HepG2 (cell line): ENCODE results near the gene ABHD3. TPM values are rescaled to one million over a fixed set of nuclear protein-coding genes. Genes with fewer than 3 reads are reported as not detected.
A peak's percentile ranks its signal among the peaks of the same experiment; 100 is the strongest.

Experiments used
- AGO1 ChIP-seq: fragments of 200-400 bp; formaldehyde crosslinking; IDR thresholded peaks from 2 replicates; pipeline ENCODE4 v1.6.1; 2017; ENCODE audit warnings: mild to moderate bottlenecking, low read depth, low read length, moderate library complexity; ENCODE audit not compliant: poor library complexity, severe bottlenecking
- AGO2 ChIP-seq: fragments of 200-400 bp; formaldehyde crosslinking; optimal IDR thresholded peaks from 2 replicates; pipeline ENCODE3; 2017; ENCODE audit warnings: mild to moderate bottlenecking, low read depth, low read length, moderate library complexity
- BCL6 ChIP-seq: IDR thresholded peaks from 2 replicates; pipeline ENCODE4 v1.6.1; 2016; ENCODE audit warnings: missing genetic modification reagents, missing compliant biosample characterization
- CBX2 ChIP-seq, 2 experiments: fragments of 200-600 bp in 1 of 2; sonication (generic); formaldehyde crosslinking in 1 of 2; IDR thresholded peaks; 2 replicates each; pipeline versions ENCODE4 v1.7.0 to v1.8.1; 2018 to 2022; ENCODE audit warnings: low read depth in 2 of 2, low read length in 1 of 2, mild to moderate bottlenecking in 1 of 2, missing genetic modification reagents in 1 of 2
- CHCHD3 ChIP-seq: sonication (generic); formaldehyde crosslinking; IDR thresholded peaks from 2 replicates; pipeline ENCODE4 v1.8.0; 2022; ENCODE audit warnings: mild to moderate bottlenecking, missing genetic modification reagents, moderate library complexity
- EZH2 ChIP-seq: conservative IDR thresholded peaks from 2 replicates; pipeline ENCODE4 v1.6.1; 2012; ENCODE audit warnings: mild to moderate bottlenecking, low read depth, low read length, moderate library complexity
- FOXJ3 ChIP-seq: sonication (generic); formaldehyde crosslinking; IDR thresholded peaks from 2 replicates; pipeline ENCODE4 v1.4.0; 2020; ENCODE audit warnings: missing genetic modification reagents, mild to moderate bottlenecking, borderline replicate concordance
- MIXL1 ChIP-seq: IDR thresholded peaks from 2 replicates; pipeline ENCODE4 v1.6.1; 2016
- SIX1 ChIP-seq: sonication (generic); formaldehyde crosslinking; IDR thresholded peaks from 2 replicates; pipeline ENCODE4 v1.4.0; 2020; ENCODE audit warnings: missing genetic modification reagents, borderline replicate concordance
- TBX3 ChIP-seq: fragments of 450-650 bp; IDR thresholded peaks from 2 replicates; pipeline ENCODE4 v1.6.1; 2017; ENCODE audit warnings: antibody characterized with exemption, mild to moderate bottlenecking, inconsistent platforms, borderline replicate concordance
- ZFP90 ChIP-seq: sonication (generic); formaldehyde crosslinking; IDR thresholded peaks from 2 replicates; pipeline ENCODE4 v1.8.0; 2022; ENCODE audit warnings: missing genetic modification reagents, mild to moderate bottlenecking, inconsistent platforms, borderline replicate concordance
- ZNF274 ChIP-seq: sonication (generic); formaldehyde crosslinking; IDR thresholded peaks from 2 replicates; pipeline ENCODE4 v1.5.1; 2020; ENCODE audit warnings: mild to moderate bottlenecking, missing genetic modification reagents
- ZNF431 ChIP-seq: sonication (generic); formaldehyde crosslinking; IDR thresholded peaks from 2 replicates; pipeline ENCODE4 v1.9.0; 2022; ENCODE audit warnings: missing genetic modification reagents, low read depth, mild to moderate bottlenecking, borderline replicate concordance
- ZNF432 ChIP-seq: sonication (generic); formaldehyde crosslinking; IDR thresholded peaks from 2 replicates; pipeline ENCODE4 v1.5.0; 2020; ENCODE audit warnings: missing genetic modification reagents, mild to moderate bottlenecking, borderline replicate concordance
- ZNF737 ChIP-seq: sonication (generic); formaldehyde crosslinking; IDR thresholded peaks from 2 replicates; pipeline ENCODE4 v1.5.0; 2020; ENCODE audit warnings: missing genetic modification reagents, mild to moderate bottlenecking, borderline replicate concordance
- ZNF766 ChIP-seq: sonication (generic); formaldehyde crosslinking; IDR thresholded peaks from 2 replicates; pipeline ENCODE4 v1.5.0; 2020; ENCODE audit warnings: missing genetic modification reagents, borderline replicate concordance
- ZNF792 ChIP-seq: IDR thresholded peaks from 2 replicates; pipeline ENCODE4 v1.6.1; 2016
- ZNF83 ChIP-seq: sonication (generic); formaldehyde crosslinking; IDR thresholded peaks from 2 replicates; pipeline ENCODE4 v1.4.0; 2020; ENCODE audit warnings: missing genetic modification reagents, mild to moderate bottlenecking, borderline replicate concordance
- ZNF839 ChIP-seq: sonication (generic); formaldehyde crosslinking; IDR thresholded peaks from 2 replicates; pipeline ENCODE4 v1.4.0; 2020; ENCODE audit warnings: missing genetic modification reagents, mild to moderate bottlenecking, borderline replicate concordance
- ZSCAN22 ChIP-seq: sonication (generic); formaldehyde crosslinking; IDR thresholded peaks from 2 replicates; pipeline ENCODE4 v1.4.0; 2020; ENCODE audit warnings: mild to moderate bottlenecking, missing genetic modification reagents
- polyA plus RNA-seq, 8 experiments: library from polyadenylated mRNA; depleted of rRNA in 3 of 8; stranded (reverse) in 7 of 8; unstranded in 1 of 8; fragments of >200 nt; fragmentation: Illumina TruSeq in 4 of 8; extraction: Trizol in 4 of 8; gene quantifications; 2 replicates each; pipeline versions ENCODE4 v1.2.1 to v1.2.3, GENCODE V29; 2011 to 2016; ENCODE audit warnings: low read depth in 4 of 8, missing spikeins in 1 of 8, mixed read lengths in 1 of 8; ENCODE audit not compliant: insufficient read depth in 1 of 8
- total RNA-seq, 5 experiments: library from RNA; depleted of rRNA; stranded (reverse); fragments of >200 nt; fragmentation: Illumina TruSeq; extraction: Trizol; gene quantifications; 2 replicates each; pipeline ENCODE4 v1.2.3, GENCODE V29; 2016; ENCODE audit warnings: low read depth in 1 of 5
- TF ChIP-seq, protein P1 (sequence below): sonication (generic); formaldehyde crosslinking; conservative IDR thresholded peaks from 2 replicates; pipeline ENCODE4 v1.4.0; 2020; ENCODE audit warnings: missing genetic modification reagents
- TF ChIP-seq, protein P2 (sequence below): sonication (generic); formaldehyde crosslinking; IDR thresholded peaks from 2 replicates; pipeline ENCODE4 v1.9.0; 2021; ENCODE audit warnings: missing genetic modification reagents, borderline replicate concordance
- TF ChIP-seq, protein P3 (sequence below): sonication (generic); formaldehyde crosslinking; conservative IDR thresholded peaks from 2 replicates; pipeline ENCODE4 v1.4.0; 2020; ENCODE audit warnings: missing genetic modification reagents

Gene ABHD3
- total and polyA plus RNA-seq, 2 of the 13 experiments (the other 11 are each of a cell fraction or from before 2014, with no cell fraction given), result 32.1 to 40.2 TPM

DNA sequence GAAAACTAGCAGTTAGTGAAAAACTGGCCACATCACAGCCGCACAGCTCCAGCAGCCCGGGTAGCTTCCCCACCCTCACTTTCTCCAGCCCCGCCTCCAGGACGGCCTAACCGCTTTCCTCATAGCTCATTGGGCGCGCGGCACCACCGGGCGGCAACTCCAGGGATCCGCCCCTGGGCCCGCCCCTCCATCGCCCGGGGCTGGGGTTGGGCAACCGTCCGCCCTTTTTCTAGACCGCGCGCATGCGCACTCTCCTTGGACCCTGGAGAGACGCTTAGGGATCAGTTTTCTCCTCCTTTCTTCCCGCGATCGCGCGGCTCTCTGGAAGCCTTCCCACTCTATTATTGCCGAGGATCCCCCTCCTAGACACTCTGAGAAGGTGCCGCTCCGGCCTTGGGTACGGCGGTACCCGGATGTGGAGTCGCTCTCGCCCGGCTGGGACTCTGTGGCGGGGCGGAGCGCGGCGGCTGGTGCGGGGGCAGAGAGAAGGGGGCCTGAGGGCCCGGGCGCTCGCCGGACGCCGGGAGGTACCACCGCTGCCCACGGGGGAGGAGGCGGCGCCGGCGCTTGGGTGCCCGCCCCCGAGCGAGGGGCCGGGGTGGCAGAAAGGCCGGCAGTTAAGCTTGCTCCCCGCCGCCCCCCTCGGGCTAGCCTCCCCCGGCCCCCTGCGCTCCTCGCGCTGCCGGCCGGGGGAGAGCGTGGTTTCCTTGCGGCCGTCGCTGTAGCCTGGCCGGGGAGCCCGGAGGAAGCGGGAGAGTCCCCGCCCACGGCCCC, 36.2 kb upstream of the ABHD3 start, which contains the start of gene MIB1 (continued):
- no peak for TF ChIP-seq EZH2
- TF ChIP-seq ZNF83 (CRISPR knock-in tag), result 0 out of 2 replicates have a peak, but pooled peaks have one; percentile 35
- no peak for TF ChIP-seq FOXJ3 (CRISPR knock-in tag)
- TF ChIP-seq ZNF792 (CRISPR knock-in tag), result no peak
- no peak for TF ChIP-seq AGO1
- TF ChIP-seq ZNF839 (CRISPR knock-in tag), result no peak
- no peak for TF ChIP-seq BCL6 (CRISPR knock-in tag)
- TF ChIP-seq, protein P1, sequence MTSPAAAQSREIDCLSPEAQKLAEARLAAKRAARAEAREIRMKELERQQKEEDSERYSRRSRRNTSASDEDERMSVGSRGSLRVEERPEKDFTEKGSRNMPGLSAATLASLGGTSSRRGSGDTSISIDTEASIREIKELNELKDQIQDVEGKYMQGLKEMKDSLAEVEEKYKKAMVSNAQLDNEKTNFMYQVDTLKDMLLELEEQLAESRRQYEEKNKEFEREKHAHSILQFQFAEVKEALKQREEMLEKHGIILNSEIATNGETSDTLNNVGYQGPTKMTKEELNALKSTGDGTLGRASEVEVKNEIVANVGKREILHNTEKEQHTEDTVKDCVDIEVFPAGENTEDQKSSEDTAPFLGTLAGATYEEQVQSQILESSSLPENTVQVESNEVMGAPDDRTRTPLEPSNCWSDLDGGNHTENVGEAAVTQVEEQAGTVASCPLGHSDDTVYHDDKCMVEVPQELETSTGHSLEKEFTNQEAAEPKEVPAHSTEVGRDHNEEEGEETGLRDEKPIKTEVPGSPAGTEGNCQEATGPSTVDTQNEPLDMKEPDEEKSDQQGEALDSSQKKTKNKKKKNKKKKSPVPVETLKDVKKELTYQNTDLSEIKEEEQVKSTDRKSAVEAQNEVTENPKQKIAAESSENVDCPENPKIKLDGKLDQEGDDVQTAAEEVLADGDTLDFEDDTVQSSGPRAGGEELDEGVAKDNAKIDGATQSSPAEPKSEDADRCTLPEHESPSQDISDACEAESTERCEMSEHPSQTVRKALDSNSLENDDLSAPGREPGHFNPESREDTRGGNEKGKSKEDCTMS, result no peak
- no peak; the same call in 1 of the 2 replicates for TF ChIP-seq ZNF766 (CRISPR knock-in tag)
- TF ChIP-seq ZFP90, result peak; percentile 79; the same call in 1 of the 2 replicates
- TF ChIP-seq, protein P2, sequence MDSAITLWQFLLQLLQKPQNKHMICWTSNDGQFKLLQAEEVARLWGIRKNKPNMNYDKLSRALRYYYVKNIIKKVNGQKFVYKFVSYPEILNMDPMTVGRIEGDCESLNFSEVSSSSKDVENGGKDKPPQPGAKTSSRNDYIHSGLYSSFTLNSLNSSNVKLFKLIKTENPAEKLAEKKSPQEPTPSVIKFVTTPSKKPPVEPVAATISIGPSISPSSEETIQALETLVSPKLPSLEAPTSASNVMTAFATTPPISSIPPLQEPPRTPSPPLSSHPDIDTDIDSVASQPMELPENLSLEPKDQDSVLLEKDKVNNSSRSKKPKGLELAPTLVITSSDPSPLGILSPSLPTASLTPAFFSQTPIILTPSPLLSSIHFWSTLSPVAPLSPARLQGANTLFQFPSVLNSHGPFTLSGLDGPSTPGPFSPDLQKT (CRISPR knock-in tag), result no peak
- peak; percentile 17 for TF ChIP-seq AGO2
- TF ChIP-seq MIXL1 (CRISPR knock-in tag), result no peak
- TF ChIP-seq, protein P3, sequence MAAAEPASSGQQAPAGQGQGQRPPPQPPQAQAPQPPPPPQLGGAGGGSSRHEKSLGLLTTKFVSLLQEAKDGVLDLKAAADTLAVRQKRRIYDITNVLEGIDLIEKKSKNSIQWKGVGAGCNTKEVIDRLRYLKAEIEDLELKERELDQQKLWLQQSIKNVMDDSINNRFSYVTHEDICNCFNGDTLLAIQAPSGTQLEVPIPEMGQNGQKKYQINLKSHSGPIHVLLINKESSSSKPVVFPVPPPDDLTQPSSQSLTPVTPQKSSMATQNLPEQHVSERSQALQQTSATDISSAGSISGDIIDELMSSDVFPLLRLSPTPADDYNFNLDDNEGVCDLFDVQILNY (CRISPR knock-in tag), result no peak; the same call in none of the 2 replicates
- no peak for TF ChIP-seq CHCHD3
- TF ChIP-seq ZNF432 (CRISPR knock-in tag), result no peak
- TF ChIP-seq ZSCAN22 (CRISPR knock-in tag), result peak; percentile 50; the same call in 1 of the 2 replicates
- no peak; the same call in 1 of the 2 replicates for TF ChIP-seq ZNF431
- TF ChIP-seq CBX2 (IDR thresholded peaks at IDR 0.05; ENCODE audit: low read depth, low read length), result no peak
- no peak for TF ChIP-seq CBX2 (CRISPR knock-in tag; IDR thresholded peaks at IDR 0.05; ENCODE audit: low read depth)
- no peak for TF ChIP-seq ZNF274 (CRISPR knock-in tag)
- 0 out of 2 replicates have a peak, but pooled peaks have one; percentile 37 for TF ChIP-seq SIX1 (CRISPR knock-in tag)
- TF ChIP-seq TBX3, result no peak
- no peak for TF ChIP-seq ZNF737 (CRISPR knock-in tag)
